Ectodermal cell (in vitro differentiated cells): Measurements from ENCODE around the gene FAM193A.
"Not testable (repeated sequence)": the region's sequence is repeated elsewhere in the genome, so short reads cannot be mapped to it uniquely, and the experiment has no call there.

Source experiments
- H3K27ac ChIP-seq: 2 replicates; pipeline ENCODE4 v1.7.0; 2013; ENCODE audit warnings: mild to moderate bottlenecking, low read depth, low read length; ENCODE audit not compliant: insufficient read depth, poor library complexity, severe bottlenecking
- H3K27me3 ChIP-seq: 2 replicates; pipeline ENCODE4 v1.7.0; 2013; ENCODE audit warnings: mild to moderate bottlenecking, low read length; ENCODE audit not compliant: insufficient read depth, control insufficient read depth, poor library complexity, severe bottlenecking
- H3K36me3 ChIP-seq: one replicate; pipeline ENCODE4 v1.7.0; 2013; ENCODE audit warnings: low read length; ENCODE audit not compliant: control insufficient read depth, insufficient read depth
- H3K4me1 ChIP-seq: one replicate; pipeline ENCODE4 v1.7.0; 2013; ENCODE audit warnings: low read length; ENCODE audit not compliant: control insufficient read depth, insufficient read depth
- H3K4me3 ChIP-seq: 2 replicates; pipeline ENCODE4 v1.7.0; 2013; ENCODE audit warnings: low read depth, low read length, control low read depth; ENCODE audit not compliant: insufficient read depth
- H3K9me3 ChIP-seq: 2 replicates; pipeline ENCODE4 v1.7.0; 2013; ENCODE audit warnings: mild to moderate bottlenecking, low read length, moderate library complexity; ENCODE audit not compliant: control insufficient read depth
- WGBS, 2 experiments: methylation state at CpG; one replicate each; pipeline ENCODE4 v1.1.7; 2013; ENCODE audit warnings: missing lambda C conversion rate in 2 of 2; 5-methylcytosine and 5-hydroxymethylcytosine counted together

FAM193A gene

DNA sequence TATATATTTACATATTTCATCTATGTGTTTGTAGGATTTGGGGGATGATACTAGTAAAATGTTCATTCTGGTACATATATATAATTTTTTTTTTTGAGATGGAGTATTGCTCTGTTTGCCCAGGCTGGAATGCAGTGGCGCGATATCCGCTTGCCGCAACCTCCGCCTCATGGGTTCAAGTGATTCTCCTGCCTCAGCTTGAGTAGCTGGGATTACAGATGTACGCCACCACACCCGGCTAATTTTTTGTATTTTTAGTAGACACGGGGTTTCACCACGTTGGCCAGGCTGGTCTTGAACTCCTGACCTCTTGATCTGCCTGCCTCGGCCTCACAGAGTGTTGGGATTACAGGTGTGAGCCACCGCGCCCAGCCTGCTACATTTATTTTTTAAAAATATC is 55.6 kb downstream of the FAM193A start:
- not testable (repeated sequence) for H3K9me3 ChIP-seq, H3K27me3 ChIP-seq, H3K27ac ChIP-seq, H3K36me3 ChIP-seq, H3K4me3 ChIP-seq
- peaks cover 34% of the 10 kb centered on the region for H3K4me1 ChIP-seq
- WGBS, 2 experiments = 93 to 94% methylated on average over 10 to 12 of the region's 12 CpGs

DNA sequence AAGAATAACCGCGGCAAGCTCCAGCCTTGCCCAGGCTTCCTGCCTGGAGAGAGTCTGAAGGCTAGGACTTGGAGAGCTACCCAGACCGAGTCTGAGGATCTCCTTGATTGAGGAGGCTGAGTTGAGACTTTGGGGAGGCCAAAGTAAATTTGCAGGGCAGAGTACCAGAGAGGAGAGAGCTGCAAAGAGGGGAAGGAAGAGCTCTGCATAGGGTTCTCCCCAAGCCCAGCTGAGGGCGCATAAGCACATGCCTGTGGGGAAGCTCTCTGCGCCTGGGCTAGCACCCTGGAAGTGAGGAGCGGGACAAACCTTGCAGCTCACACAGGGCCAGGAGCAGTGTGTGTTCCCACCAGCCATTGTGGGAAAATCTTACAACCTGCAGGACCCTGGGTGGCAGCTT is 56.1 kb downstream of the FAM193A start:
- Histone ChIP-seq H3K4me1 (peaks cover 39% of the 10 kb centered on the region), H3K27me3 (no peaks in the 10 kb centered on the region), H3K36me3 (no peaks in the 10 kb centered on the region), H3K9me3 (no peaks in the 10 kb centered on the region), H3K4me3 (no peak overlapping the region), H3K27ac (peak overlapping the region; percentile 56)
- 76% methylated on average over 6 of the region's 6 CpGs for WGBS, 2 experiments

DNA sequence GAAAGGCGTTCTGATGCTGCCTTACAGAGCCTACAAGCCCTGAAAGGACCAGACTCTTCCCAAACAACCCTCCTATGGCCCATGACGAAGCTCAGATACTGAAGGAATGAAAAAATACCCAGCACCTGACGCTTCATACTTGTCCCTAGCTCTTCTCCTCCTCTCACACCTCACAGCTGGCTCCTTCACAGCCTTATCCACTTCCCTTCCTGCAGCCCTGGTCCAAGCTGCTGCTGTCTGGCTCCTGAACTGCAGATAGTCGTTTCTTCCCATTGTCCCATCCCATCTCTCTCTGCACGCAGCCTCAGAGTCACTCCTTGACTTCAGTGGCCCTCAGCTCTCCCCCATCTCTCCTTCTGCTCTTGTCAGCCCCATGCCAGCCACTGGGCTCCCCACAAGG is 56.6 kb downstream of the FAM193A start:
- Histone ChIP-seq H3K27ac (no peak overlapping the region), H3K9me3 (no peaks in the 10 kb centered on the region), H3K27me3 (no peaks in the 10 kb centered on the region), H3K4me3 (no peak overlapping the region), H3K36me3 (no peaks in the 10 kb centered on the region), H3K4me1 (peaks cover 39% of the 10 kb centered on the region)
- WGBS, 2 experiments = 69 to 77% methylated on average over 5 of the region's 5 CpGs

DNA sequence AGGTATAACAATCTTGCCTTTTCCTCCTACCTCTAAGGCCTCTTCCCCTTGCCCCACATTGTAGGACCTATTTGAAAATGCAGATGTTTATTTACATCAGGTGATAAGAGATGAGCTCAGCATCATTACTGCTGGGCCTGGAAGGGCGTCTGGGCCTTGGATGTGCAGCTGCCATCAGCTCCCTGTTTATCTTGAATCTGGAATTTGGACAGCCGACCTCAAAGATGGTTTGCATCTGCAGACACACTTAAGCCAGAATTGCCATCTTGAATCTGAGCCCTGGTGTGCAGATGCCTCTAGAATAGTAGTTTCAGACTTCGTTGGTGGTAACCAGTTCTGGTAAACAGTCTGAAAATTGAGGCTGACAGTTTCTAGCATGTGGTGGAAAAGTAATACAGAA is 59.0 kb downstream of the FAM193A start:
- no peak overlapping the region for H3K27ac ChIP-seq
- peaks cover 39% of the 10 kb centered on the region for H3K4me1 ChIP-seq
- no peak overlapping the region for H3K4me3 ChIP-seq
- 83 to 85% methylated on average over 3 of the region's 3 CpGs for WGBS, 2 experiments
- H3K27me3 ChIP-seq = no peaks in the 10 kb centered on the region
- no peaks in the 10 kb centered on the region for H3K36me3 ChIP-seq
- H3K9me3 ChIP-seq = no peaks in the 10 kb centered on the region

DNA sequence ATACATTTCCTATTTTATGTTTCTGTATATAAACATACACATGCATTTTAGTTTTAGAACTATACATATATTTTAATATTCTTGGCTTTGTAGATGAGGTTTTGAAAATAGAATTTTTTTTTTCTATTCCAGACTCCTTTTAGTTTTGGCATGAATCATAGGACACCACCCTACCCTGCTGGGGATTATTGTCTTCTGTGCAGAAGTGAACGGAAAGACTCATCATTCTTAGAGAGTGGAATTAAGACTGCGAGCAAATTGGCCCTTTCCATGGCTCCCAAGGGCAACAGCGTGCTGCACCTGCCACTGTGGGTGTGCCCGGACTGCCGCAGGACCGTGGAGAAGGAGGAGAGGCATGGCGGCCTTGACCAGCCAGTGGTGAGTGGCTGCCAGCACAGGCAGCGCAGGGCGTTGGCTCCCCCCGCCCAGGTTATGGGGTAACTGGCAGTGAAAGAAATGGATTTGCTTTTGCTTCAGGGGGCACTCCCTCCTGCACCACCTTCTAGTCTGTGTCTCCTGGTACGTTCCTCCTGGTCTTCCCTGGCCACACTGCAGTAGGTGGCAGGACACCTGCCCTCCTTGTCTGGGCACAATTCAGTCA is 59.6 kb downstream of the FAM193A start:
- Histone ChIP-seq H3K27ac (no peak overlapping the region), H3K4me1 (peaks cover 37% of the 10 kb centered on the region)
- WGBS, 2 experiments = 95 to 98% methylated on average over 11 of the region's 11 CpGs

DNA sequence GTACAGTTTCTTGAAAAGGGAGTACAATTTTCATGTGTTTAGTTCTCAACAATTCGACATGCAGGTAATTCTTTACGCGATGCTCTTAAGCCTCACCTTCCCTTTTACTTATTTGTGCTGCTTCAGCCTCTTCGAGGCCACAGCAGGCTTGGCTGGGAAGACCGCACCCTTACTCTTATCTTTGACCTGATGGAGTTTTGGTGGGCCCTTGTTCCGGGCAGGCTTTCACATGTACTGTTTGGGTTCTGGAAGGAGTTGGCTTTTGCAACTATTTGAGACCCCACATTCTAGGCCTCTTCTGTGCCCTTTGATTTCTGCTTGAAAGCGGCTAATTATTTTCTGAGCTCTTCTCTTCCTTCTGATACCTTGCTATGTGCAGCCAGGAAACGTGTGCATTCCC is 60.2 kb downstream of the FAM193A start:
- H3K27me3 ChIP-seq = no peaks in the 10 kb centered on the region
- H3K36me3 ChIP-seq = no peaks in the 10 kb centered on the region
- peaks cover 31% of the 10 kb centered on the region for H3K4me1 ChIP-seq
- no peaks in the 10 kb centered on the region for H3K9me3 ChIP-seq
- H3K27ac ChIP-seq = no peak overlapping the region
- no peak overlapping the region for H3K4me3 ChIP-seq
- 88 to 92% methylated on average over 8 of the region's 8 CpGs for WGBS, 2 experiments

More for the DNA sequence above, 59.6 kb downstream of the FAM193A start:
- Histone ChIP-seq H3K9me3 (no peaks in the 10 kb centered on the region), H3K27me3 (no peaks in the 10 kb centered on the region), H3K36me3 (no peaks in the 10 kb centered on the region), H3K4me3 (no peak overlapping the region)

DNA sequence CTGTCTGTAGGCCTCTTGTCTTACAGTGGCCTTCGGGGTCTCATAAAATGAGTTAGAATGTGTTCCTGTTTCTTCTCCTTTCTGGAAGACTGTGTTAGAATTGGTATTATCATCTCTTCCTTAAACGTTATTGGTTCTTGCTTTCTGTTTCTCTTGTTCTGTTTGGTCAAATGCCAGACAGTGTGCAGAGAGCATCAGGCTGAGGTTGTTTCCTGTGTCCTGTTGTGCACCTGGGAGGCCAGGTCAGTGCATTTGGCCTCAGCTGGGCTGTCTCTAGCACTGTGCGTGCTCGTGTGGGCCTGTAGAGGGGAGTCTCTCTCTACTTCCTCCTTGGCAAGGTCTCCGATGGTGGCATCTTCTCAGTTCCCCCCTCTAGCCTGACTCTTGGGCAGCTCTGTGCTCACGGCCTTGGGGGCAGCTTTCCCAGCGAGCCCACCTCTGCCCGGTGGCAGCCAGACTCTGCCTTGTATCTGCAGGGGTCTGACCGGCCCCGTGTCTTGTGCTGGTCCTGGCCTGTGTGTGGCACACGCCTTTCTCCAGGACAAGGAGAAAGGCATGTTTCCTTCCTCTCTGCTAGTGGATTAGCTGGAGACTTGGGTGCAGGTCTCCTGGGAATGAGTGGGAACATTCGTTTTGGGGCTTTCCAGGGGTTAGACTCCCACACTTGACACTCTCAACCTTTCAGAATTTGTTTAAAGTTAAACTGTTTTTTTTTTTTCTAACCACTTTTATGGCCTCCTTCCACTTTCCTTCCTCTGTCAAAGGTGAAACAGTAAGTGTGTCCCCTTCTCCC is 62.3 kb downstream of the FAM193A start:
- Histone ChIP-seq H3K4me1 (peaks cover 11% of the 10 kb centered on the region), H3K9me3 (no peaks in the 10 kb centered on the region), H3K27ac (no peak overlapping the region), H3K4me3 (no peak overlapping the region), H3K36me3 (no peaks in the 10 kb centered on the region), H3K27me3 (no peaks in the 10 kb centered on the region)
- WGBS, 2 experiments = 88 to 89% methylated on average over 12 of the region's 12 CpGs

DNA sequence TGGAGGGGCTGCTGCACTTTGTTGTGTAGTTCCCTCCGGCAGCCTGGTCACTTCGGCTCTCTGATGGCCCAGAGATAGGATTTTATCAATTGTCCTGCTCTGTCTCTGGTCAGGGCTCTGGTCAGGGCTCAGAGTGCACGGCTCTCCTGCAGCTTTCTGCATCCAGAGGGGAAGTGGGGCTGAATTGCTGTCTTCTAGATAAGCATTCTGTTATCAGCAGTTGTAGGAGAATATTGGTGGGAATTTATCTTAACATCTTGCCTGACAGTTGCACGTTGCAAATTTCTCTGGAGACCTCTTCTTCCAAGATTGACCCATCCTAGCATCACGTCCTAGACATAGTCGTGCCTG is 62.8 kb downstream of the FAM193A start:
- no peaks in the 10 kb centered on the region for H3K36me3 ChIP-seq
- no peaks in the 10 kb centered on the region for H3K9me3 ChIP-seq
- H3K27me3 ChIP-seq = no peaks in the 10 kb centered on the region
- peaks cover 11% of the 10 kb centered on the region for H3K4me1 ChIP-seq
- WGBS, 2 experiments = 90 to 92% methylated on average over 6 of the region's 6 CpGs
- H3K27ac ChIP-seq = no peak overlapping the region
- no peak overlapping the region for H3K4me3 ChIP-seq

DNA sequence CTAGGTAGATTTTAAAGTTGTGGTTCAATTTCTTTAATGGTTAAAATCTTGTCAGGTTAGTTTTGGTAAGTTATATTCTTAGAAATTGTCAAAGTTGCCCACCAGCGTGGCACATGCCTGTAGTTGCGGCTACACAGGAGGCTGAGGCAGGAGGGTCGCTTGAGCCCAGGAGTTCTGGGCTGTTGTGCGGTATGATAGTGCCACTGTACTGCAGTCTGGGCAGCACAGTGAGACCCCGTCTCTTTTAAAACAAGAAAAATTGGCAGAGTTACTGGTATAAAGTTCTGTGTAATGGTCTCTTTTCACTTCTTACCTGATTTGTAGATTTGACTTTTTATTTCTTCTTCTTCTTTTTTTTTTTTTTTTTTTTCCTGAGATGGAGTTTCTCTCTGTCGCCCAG is 64.4 kb downstream of the FAM193A start:
- 91 to 95% methylated on average over 6 of the region's 6 CpGs for WGBS, 2 experiments
- H3K9me3 ChIP-seq = no peaks in the 10 kb centered on the region
- peaks cover 17% of the 10 kb centered on the region for H3K4me1 ChIP-seq
- no peaks in the 10 kb centered on the region for H3K36me3 ChIP-seq
- no peaks in the 10 kb centered on the region for H3K27me3 ChIP-seq
- H3K27ac ChIP-seq = no peak overlapping the region
- no peak overlapping the region for H3K4me3 ChIP-seq

DNA sequence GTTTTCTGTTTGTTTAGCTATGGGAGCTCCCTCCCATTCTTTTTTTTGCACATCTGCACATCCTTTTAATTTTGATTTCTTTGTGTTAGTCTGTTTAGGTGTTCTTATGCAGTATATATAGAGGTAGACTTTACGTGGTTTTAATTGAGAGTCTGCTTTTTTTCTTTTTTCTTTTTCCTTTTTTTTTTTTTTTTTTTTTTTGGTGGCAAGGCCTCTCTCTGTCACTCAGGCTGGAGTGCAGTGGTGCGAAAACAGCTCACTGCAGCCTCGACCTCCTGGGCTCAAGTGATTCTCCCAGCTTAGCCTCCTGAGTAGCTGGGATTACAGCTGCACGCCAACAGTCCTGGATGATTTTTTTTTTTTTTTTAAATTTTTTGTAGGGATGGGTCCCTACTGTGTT is 68.2 kb downstream of the FAM193A start:
- Histone ChIP-seq H3K36me3 (no peaks in the 10 kb centered on the region), H3K9me3 (no peaks in the 10 kb centered on the region), H3K27me3 (no peaks in the 10 kb centered on the region), H3K4me3 (no peak overlapping the region), H3K27ac (peak overlapping the region; percentile 36), H3K4me1 (peaks cover 8% of the 10 kb centered on the region)
- WGBS, 2 experiments = 82 to 83% methylated on average over 4 of the region's 4 CpGs
